ENCODE results near the gene NOP58.
"Not testable (repeated sequence)": the region's sequence is repeated elsewhere in the genome, so short reads cannot be mapped to it uniquely, and the experiment has no call there.

NOP58 gene

DNA sequence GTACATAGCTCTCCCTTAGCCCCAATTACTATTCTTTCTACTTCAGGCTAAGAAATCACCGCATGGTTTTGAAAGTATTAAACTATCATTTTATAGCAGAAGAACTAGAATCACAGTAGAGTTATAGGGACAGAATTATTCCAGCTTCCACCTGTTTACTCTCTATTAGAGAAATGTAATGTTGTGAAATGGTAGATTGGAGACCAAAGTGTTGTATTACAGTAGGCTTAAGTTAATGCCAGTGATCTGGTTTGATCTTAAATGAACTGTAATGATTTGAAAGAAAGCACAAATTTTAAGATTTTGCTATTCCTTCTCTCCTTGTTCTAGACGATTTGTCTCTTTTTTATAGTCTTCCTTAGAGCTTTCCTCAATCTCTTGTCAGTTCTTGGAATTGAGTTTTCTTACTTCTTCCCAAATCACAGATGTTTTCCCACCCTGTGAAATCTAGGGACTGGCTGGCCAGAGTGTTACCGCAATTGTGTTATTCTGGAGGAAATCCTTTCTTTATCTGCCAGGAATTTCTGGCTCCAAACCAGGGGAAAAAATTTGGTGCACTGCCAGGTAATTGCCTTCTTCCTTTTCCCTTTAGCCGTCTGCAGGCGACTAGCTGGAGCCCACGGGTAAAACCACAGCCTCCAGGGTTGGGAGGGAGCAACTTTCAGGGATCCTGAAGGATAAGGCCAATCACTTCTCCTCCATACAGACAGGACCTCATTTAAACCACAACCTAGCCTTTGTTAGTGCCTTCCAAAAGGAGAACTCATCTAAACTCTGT is 51.7 kb downstream of the NOP58 start:
- Histone ChIP-seq H3K27me3 (ENCODE audit: control insufficient read depth, insufficient read depth, low read length) (no peaks in the 10 kb centered on the region), H3K4me1 (ENCODE audit: control insufficient read depth, insufficient read depth, low read length) (peaks cover 5% of the 10 kb centered on the region), H3K4me3 (ENCODE audit: low read length) (no peak overlapping the region), H3K9ac (ENCODE audit: low read length) (no peak overlapping the region), H3K9me3 (ENCODE audit: control insufficient read depth, low read length) (no peaks in the 10 kb centered on the region), H3K36me3 (ENCODE audit: control insufficient read depth, insufficient read depth, low read length) (no peaks in the 10 kb centered on the region)

DNA sequence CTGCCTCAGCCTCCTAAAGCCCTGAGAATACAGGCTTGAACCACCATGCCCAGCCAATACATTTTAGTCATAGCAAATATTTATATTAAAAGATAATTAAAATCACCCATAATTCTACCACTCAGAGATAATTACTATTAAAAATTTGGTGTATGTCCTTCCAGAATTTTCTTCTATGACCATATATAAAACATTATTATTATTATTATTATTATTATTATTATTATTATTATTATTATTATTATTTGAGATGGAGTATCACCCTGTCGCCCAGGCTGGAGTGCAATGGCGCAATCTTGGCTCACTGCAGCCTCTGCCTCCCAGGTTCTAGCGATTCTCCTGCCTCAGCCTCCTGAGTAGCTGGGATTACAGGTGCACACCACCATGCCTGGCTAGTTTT is 54.8 kb downstream of the NOP58 start:
- H3K36me3 ChIP-seq (ENCODE audit: control insufficient read depth, insufficient read depth, low read length); H3K4me3 ChIP-seq (ENCODE audit: low read length): not testable (repeated sequence)

DNA sequence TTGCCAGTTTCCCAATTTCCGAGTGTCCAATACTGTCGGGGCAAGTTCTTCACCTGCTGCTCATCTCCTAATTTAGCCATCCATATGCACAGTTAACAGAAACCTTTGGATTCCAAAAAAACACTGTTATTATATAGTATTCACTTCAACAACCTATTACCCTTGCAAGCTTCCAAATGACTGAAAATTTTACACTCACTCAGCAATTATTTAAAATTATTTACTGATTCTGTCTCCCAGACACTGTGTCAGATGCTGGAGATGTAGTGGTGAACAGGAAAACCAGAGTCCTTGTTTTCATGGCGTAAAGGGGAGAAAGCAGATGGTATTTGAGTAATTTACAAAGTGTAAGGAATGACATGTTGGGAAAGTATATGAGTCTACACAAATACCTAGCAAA is 56.9 kb downstream of the NOP58 start:
- Histone ChIP-seq H3K4me1 (ENCODE audit: control insufficient read depth, insufficient read depth, low read length) (peaks cover 4% of the 10 kb centered on the region), H3K4me3 (ENCODE audit: low read length) (no peak overlapping the region), H3K27me3 (ENCODE audit: control insufficient read depth, insufficient read depth, low read length) (no peaks in the 10 kb centered on the region), H3K9ac (ENCODE audit: low read length) (no peak overlapping the region), H3K36me3 (ENCODE audit: control insufficient read depth, insufficient read depth, low read length) (no peaks in the 10 kb centered on the region), H3K9me3 (ENCODE audit: control insufficient read depth, low read length) (no peaks in the 10 kb centered on the region)

More for the DNA sequence above, 54.8 kb downstream of the NOP58 start:
- not testable (repeated sequence) for H3K27me3 ChIP-seq (ENCODE audit: control insufficient read depth, insufficient read depth, low read length); H3K9ac ChIP-seq (ENCODE audit: low read length); H3K4me1 ChIP-seq (ENCODE audit: control insufficient read depth, insufficient read depth, low read length); H3K9me3 ChIP-seq (ENCODE audit: control insufficient read depth, low read length)

DNA sequence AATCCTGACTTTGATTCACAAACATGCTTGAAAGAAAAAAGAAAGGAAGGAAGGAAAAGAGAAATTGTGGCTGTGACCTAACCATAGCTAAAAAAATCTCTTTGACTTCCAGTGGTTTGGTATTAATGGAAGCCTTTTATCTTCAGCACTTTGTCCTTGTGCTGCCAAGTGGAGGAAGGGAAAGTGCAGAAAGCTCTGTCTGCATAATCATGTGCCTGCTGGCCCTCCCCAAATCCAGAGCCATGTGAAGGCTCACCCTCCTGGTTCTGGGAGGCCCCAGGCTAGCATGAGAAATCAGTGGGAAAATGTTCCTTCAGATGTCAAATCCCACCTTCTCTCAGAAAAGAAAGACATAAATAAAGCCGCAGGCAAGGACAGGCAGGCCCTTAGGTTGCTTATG is 62.3 kb downstream of the NOP58 start:
- no peak overlapping the region for H3K4me3 ChIP-seq (ENCODE audit: low read length)
- no peaks in the 10 kb centered on the region for H3K9me3 ChIP-seq (ENCODE audit: control insufficient read depth, low read length)
- H3K27me3 ChIP-seq (ENCODE audit: control insufficient read depth, insufficient read depth, low read length) = no peaks in the 10 kb centered on the region
- no peak overlapping the region for H3K9ac ChIP-seq (ENCODE audit: low read length)
- H3K4me1 ChIP-seq (ENCODE audit: control insufficient read depth, insufficient read depth, low read length) = no peaks in the 10 kb centered on the region
- H3K36me3 ChIP-seq (ENCODE audit: control insufficient read depth, insufficient read depth, low read length) = no peaks in the 10 kb centered on the region

DNA sequence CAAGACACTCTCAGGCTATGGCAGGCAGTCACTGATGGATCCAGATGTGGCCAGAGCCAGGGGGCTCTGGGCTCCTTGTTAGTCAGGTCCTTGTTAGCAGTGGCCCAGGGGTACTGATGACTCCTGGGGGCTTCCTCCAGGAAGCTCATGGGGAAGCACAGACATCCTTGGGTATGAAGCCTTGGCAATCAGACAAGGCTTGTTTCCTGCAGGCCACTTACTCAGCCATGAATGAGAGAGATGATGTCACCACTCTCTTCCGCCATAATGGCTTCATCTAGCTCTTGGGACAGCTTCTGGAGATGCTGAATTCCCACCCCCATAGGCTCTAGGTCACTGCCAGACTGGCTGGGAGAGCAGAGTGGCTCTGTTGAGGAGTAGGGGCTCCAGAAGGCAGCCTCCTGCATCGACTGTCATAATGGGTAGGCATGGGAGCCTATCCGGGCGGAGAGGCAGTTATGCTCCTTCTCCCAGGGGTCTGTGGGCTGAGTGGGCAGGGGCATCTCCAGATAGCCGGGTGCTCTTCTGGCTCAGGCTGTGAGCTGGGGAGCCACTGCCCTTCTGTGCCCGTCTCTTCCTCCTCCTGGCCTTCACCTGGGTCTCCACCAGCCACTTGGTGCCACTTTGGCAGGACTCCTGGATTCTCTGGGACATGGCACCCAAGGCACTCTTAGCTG is 70.4 kb downstream of the NOP58 start:
- Histone ChIP-seq H3K9me3 (ENCODE audit: control insufficient read depth, low read length) (no peaks in the 10 kb centered on the region), H3K27me3 (ENCODE audit: control insufficient read depth, insufficient read depth, low read length) (no peaks in the 10 kb centered on the region), H3K4me3 (ENCODE audit: low read length) (no peak overlapping the region), H3K9ac (ENCODE audit: low read length) (no peak overlapping the region), H3K36me3 (ENCODE audit: control insufficient read depth, insufficient read depth, low read length) (no peaks in the 10 kb centered on the region), H3K4me1 (ENCODE audit: control insufficient read depth, insufficient read depth, low read length) (peaks cover 5% of the 10 kb centered on the region)

DNA sequence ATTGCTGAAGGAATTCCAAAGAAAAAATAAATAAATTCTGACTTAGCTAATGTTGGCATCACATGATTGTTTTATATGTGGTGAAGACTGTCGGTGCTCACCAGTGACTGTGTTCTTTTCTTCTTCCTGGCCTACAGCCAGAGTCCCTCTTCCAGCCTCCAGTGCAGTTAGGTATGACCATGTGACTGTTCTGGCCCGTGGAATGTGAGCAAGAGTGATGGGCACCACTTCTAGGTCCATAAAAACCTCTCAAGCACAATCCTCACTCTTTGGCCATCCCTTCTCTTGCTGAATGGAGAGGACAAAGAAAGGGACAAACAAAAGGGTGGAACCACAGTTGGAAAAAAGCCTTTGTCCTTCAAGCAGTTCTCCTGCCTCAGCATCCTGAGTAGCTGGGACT is 71.6 kb downstream of the NOP58 start:
- Histone ChIP-seq H3K4me3 (ENCODE audit: low read length) (no peak overlapping the region), H3K36me3 (ENCODE audit: control insufficient read depth, insufficient read depth, low read length) (no peaks in the 10 kb centered on the region), H3K4me1 (ENCODE audit: control insufficient read depth, insufficient read depth, low read length) (peaks cover 5% of the 10 kb centered on the region), H3K27me3 (ENCODE audit: control insufficient read depth, insufficient read depth, low read length) (no peaks in the 10 kb centered on the region), H3K9me3 (ENCODE audit: control insufficient read depth, low read length) (no peaks in the 10 kb centered on the region), H3K9ac (ENCODE audit: low read length) (no peak overlapping the region)

DNA sequence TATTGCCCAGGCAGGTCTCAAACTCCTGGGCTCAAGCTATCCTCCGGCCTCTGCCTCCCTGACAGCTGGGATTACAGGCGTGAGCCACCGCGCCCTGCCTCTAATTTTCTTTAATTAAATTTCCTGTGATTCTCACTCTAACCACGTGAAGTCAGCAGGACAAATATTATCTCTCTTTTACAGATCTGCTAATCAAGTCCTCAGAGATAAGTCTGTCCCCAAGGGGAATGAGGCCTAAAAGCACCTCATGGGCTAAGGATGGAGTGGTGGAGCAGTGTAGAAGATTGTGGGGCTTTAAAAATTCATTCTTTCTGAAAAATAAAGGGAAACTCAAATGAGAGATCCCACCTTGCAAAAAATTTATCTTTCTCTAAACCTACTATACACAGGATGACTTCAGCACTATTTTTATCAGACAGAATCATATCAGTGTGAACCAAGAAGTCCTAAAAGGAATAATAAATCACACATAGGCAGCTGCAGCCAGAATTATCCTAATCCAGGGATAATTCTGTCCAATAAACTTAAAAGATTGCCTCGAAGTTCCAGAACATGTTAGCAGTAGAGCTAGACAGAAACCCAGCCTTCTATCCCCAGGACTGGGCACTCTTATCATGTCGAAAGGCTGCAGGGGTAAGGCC is 72.3 kb downstream of the NOP58 start:
- Histone ChIP-seq H3K4me1 (ENCODE audit: control insufficient read depth, insufficient read depth, low read length) (peaks cover 5% of the 10 kb centered on the region), H3K36me3 (ENCODE audit: control insufficient read depth, insufficient read depth, low read length) (no peaks in the 10 kb centered on the region), H3K9me3 (ENCODE audit: control insufficient read depth, low read length) (no peaks in the 10 kb centered on the region), H3K9ac (ENCODE audit: low read length) (no peak overlapping the region), H3K27me3 (ENCODE audit: control insufficient read depth, insufficient read depth, low read length) (no peaks in the 10 kb centered on the region), H3K4me3 (ENCODE audit: low read length) (no peak overlapping the region)

DNA sequence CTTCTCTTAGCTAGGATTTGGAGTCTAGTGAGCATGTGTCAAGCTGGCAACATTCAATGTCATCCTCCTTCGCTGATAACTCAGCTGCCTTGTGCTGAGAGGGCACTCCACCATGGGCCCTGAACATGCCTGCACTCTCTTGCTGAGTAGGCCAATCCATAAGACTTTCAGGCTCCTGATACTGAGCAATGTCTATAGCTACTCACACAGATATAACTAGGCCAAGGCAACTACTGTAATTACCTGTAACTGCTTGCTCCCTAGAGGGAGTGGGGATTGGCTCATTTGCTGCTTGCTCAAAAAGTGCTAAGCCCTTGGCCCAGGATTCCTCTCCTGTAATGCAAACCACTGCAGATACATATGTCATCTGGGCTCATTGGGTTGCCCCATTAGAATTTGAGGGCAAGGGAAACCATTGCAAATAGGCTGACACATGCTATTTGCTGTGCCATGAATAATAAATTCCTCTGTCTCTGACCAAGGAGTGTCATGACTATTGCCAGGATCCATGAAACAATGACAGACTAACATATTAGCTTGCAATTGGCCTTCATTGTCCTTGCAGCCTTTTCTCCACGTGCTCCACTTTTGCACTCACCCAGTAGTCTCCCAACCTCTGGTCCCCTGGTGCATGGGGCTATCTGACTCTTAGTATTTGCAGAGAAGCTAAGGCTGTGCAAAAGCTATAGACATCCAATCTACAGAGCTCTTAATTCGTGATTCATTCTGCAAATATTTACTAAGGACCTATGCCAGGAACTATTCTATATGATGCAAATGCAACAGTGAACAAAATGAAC is 73.7 kb downstream of the NOP58 start:
- H3K4me1 ChIP-seq (ENCODE audit: control insufficient read depth, insufficient read depth, low read length) = peaks cover 5% of the 10 kb centered on the region
- H3K36me3 ChIP-seq (ENCODE audit: control insufficient read depth, insufficient read depth, low read length) = no peaks in the 10 kb centered on the region
- H3K27me3 ChIP-seq (ENCODE audit: control insufficient read depth, insufficient read depth, low read length) = no peaks in the 10 kb centered on the region
- H3K9ac ChIP-seq (ENCODE audit: low read length) = no peak overlapping the region
- H3K9me3 ChIP-seq (ENCODE audit: control insufficient read depth, low read length) = no peaks in the 10 kb centered on the region
- no peak overlapping the region for H3K4me3 ChIP-seq (ENCODE audit: low read length)

DNA sequence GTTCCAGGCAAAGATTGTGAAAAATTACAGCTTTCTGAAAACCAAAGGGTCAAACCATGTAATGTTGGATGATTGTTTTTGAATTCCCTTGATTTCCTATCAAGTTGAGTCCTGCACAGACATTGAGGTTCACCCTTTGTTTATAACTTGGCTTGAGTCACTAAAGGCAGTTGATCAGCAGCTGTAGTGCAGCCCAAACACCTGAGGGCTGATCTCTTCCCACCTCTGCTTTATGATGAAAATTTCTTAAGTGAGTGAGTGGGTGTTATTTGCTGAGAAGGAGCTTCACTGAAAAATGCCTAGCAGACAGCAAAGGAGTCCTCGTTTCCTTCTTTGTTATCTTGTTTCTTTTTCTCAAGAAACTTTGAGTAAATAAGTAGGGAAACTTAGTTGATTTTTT is 78.6 kb downstream of the NOP58 start:
- no peak overlapping the region for H3K4me3 ChIP-seq (ENCODE audit: low read length)
- no peaks in the 10 kb centered on the region for H3K9me3 ChIP-seq (ENCODE audit: control insufficient read depth, low read length)
- H3K27me3 ChIP-seq (ENCODE audit: control insufficient read depth, insufficient read depth, low read length) = no peaks in the 10 kb centered on the region
- H3K9ac ChIP-seq (ENCODE audit: low read length) = no peak overlapping the region
- no peaks in the 10 kb centered on the region for H3K36me3 ChIP-seq (ENCODE audit: control insufficient read depth, insufficient read depth, low read length)
- H3K4me1 ChIP-seq (ENCODE audit: control insufficient read depth, insufficient read depth, low read length) = peaks cover 5% of the 10 kb centered on the region

DNA sequence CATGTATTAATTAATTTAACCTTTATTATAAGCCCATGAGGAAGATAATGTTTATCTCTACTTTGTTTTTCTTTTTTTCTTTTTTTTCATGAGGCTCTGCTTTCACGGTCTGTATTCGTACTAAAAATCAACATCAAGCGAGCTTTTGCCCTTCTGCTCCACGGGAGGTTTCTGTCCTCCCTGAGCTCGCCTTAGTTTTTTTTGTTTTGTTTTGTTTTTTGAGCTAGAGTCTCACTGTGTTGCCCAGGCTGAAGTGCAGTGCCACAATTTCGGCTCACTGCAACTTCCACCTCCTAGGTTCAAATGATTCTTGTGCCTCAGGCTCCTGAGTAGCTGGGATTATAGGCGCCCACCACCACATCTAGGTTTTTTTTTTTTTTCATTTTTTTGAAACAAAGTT is 80.6 kb downstream of the NOP58 start:
- H3K4me1 ChIP-seq (ENCODE audit: control insufficient read depth, insufficient read depth, low read length) = no peaks in the 10 kb centered on the region
- no peak overlapping the region for H3K9ac ChIP-seq (ENCODE audit: low read length)
- H3K27me3 ChIP-seq (ENCODE audit: control insufficient read depth, insufficient read depth, low read length) = no peaks in the 10 kb centered on the region
- H3K9me3 ChIP-seq (ENCODE audit: control insufficient read depth, low read length) = no peaks in the 10 kb centered on the region
- H3K36me3 ChIP-seq (ENCODE audit: control insufficient read depth, insufficient read depth, low read length) = no peaks in the 10 kb centered on the region
- H3K4me3 ChIP-seq (ENCODE audit: low read length) = no peak overlapping the region
